VCaP (cell line): ENCODE data around the gene RBMS3.

Experiments
- H3K27ac ChIP-seq: fragments of 450-650 bp; 2 replicates; pipeline ENCODE4 v1.5.1; 2017
- CTCF ChIP-seq: fragments of 450-650 bp; conservative IDR thresholded peaks from 2 replicates; pipeline ENCODE4 v1.5.1; 2017; ENCODE audit warnings: mild to moderate bottlenecking, moderate library complexity

The RBMS3 gene

GRCh38 chr3:30059240-30059639, 778.4 kb downstream of the RBMS3 start:
- no peak overlapping the region for H3K27ac ChIP-seq
- TF ChIP-seq CTCF, result no peak
